Head of caudate nucleus (tissue), 42 donors: ENCODE data around the gene TGM3.

Experiments used
- DNase-seq, 42 donors: peaks; one replicate each; pipeline versions ENCODE4 v3.0.0 to v3.0.0-alpha.2; 2020 to 2021; ENCODE audit warnings: mixed read lengths in 7 of 42
- intact Hi-C: fragments of 100-400 bp; cut with DNase I; formaldehyde crosslinking; loops from one replicate; pipeline ENCODE4 v1.15.0; 2022

The TGM3 gene

DNA sequence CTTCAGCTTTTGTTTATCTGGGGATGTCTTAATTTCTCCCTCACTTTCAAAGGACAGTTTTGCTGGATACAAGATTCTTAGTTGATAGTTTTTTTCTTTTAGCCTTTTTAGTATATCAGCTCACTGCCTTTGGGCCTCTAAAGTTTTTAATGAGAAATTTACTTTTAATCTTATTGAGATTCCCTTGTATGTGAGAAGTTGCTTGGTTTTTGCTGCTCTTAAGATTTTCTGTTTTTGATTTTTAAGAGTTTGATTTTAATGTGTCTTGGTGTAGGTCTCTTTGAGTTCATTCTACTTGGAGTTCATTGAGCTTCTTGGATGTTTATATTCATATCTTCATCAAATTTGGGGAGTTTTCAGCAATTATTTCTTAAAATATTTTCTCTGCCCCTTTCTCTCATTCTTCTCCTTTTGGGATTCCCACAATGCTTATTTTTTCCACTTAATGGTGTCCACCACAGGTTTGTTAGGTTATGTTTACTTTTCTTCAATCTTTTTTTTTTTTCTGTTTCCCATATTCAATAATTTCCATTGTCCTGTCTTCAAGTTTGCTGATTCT lies 65.3 kb downstream of the TGM3 start:
- intact Hi-C loops = no loop called here
- no peak for DNase-seq

DNA sequence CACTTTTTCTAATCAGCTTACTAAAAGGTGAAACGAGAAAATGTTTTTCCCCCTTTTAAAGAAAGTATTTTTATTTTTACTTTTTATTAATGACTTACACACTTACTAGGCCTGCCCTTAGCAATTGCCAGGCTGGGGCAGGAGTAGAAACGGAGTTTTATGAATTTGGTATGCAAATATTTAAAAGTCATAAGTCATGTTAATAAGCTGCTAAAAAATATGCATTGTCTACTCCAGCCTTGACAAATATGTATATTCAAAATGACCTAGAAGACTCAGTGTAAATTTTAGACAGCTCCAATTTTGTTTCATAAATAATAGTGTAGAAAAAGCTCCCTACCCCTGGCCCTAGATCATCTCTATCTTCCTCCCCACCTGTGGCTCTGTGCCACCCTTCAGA lies 67.4 kb downstream of the TGM3 start:
- intact Hi-C loops = no loop called here
- peak in 1 of 42 donors; percentile 1 for DNase-seq

DNA sequence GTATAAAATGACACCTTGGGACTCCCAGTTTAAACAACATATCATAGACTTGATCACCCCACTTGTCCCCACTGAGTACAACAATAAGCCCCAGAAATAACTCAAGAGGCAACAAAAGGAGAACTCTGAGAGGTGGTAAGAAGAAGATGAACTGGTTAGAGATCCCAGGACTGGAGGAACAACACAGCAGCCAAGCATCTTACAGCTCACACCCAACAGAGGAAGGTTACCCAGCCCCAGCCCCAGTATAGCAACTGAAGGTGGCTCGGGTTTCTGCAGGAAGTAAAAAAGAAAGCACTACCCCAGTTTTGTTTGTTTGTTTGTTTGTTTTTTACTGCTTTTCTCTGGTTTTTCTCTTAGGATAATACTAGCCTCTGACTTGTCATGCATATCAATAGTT lies 67.8 kb downstream of the TGM3 start:
- no peak for DNase-seq
- intact Hi-C loops = no loop called here

DNA sequence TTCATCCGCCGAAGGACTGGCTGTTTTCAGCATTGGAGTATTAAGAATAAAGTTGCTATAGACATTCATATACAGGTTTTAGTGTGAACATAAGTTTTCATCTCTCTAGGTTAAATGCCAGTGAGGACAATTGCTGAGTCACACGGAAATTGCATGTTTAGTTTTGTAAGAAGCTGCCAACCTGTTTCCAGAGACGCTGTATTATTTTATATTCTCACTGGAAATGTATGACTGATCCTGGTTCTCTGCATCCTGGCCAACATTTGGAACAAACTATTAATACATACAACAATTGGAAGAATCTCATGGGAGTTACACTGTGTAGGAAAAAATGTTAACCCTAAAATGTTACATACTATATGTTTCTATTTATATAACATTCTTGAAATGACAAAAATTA lies 68.2 kb downstream of the TGM3 start:
- no peak for DNase-seq
- intact Hi-C loops = no loop called here

DNA sequence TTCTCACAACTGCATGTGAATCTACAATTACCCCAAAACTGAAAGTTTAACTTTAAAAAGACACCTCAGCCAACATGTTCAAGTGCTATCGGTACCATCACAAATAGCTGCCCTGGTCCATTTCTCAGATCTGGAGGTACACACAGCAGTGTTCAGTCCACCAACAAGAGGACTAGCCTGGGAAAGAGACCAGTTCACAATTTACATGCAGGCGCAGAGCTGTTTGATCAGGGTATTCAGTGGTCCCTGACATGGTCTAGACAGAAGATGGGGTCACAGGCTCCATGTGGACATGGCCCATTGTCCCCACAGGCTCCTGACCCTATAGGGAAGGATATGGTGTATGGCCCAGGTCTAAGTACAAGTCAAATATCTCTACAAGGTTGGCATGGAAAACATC lies 69.3 kb downstream of the TGM3 start:
- peak in 1 of 42 donors; percentile 7 for DNase-seq
- intact Hi-C loops = no loop called here

DNA sequence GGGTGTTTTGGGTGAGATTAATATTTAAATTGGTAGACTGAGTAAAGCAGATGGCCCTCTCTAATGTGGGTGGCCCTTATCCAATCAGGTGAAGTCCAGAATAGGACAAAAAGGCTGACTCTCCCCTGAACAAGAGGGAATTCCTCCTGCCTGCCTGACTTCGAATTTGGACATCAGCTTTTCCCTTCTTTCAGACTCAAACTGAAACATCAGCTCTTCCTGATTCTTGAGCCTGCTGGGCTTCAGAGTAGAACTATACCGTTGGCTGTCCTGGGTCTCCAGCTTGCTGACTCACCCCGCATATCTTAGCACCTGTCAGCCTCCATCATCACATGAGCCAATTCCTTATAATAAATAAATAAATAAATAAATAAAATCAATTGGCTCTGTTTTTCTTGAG lies 69.9 kb downstream of the TGM3 start:
- peak in 1 of 42 donors; percentile 14 for DNase-seq
- intact Hi-C loops = no loop called here

DNA sequence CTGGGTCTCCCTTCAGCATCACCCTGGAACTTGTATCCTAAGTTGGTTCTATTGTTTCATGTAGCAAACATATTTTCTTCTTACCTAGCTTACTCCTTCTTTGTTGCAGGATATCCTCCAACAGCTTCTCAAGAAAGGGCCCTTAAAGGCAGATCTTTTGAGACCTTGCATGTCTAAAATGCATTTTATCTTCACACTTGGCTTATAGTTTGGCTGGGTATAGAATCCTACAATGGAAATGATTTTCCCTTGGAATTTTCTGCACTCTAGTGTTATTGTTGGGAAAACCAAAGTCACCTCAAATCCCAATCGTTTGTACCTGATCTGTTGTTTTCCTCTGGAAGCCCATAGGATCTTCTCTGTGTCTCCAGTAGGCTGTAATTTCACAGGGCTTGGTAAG lies 72.8 kb downstream of the TGM3 start:
- no peak for DNase-seq
- intact Hi-C loops = no loop called here

DNA sequence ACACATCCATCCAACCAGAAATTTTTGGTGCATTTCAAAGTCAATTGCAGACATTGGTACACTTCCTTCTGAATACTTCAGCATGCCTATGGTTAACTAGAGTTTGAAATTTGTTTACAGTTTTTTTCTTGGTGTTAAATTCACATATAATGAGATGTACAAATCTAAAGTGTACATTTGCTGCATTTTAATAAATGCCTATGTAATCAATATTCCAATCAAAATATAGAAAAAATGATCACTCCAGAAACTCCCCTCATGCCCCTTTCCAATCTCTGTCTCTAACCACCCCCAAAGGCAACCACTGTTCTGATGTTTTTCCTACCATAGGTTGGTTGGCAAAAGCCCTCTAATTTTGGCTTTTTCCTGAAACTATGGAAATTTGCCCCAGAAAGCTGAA lies 77.3 kb downstream of the TGM3 start:
- intact Hi-C loops = no loop called here
- DNase-seq = no peak

DNA sequence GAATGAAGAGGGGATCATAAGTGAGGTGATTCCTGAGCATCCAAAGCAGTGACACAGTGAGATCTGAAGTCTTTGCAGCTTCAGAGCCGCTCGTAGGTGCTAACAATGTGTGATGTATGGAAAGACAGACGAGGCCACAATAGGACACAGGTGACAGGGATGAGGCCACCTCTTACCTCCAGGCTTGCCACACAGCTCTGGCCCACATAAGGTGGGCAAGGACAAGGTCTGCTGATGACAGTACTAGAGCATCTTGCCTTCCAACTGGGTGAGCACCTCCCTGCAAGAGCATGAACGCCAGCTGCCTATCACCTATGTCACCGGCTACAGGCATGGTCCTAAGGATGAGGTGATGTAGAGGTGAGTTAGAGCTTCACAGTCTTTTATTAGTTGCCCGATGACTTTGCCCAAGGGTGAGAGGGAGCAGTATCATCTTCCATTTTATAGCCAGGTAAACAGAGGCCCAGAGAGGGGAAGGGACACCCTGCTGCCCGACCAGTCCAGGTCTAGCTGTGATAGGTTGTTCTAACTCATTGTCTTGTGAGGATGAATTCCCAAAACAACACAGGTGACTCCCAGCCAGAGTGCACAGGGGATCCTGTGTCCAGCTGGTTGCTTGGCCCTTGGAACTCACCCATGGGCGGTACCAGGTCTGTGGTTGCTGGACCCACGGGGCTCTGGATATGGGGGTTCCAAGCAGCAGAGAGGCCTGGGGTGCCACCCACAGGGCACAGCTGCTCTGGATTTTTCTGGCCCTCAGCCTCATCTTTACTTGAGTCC lies 78.7 kb downstream of the TGM3 start:
- intact Hi-C loops = no loop called here
- DNase-seq = no peak

DNA sequence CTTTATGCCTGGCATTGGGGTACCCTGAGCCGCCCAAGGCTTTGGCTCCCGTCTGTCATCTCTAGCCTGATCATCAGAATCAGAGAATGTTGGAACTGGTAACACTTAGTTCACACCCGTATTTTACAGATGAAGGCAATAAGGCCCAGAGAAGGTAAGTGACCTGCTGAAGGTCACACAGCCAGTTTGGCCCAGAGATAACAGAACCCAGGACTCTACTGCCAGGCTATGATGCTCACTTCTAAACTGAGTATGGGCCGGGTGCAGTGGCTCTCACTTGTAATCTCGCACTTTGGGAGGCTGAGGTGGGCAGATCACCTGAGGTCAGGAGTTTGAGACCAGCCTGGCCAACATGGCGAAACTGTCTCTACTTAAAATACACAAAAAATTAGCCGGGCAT lies 83.1 kb downstream of the TGM3 start:
- no peak for DNase-seq
- intact Hi-C loops = no loop called here

DNA sequence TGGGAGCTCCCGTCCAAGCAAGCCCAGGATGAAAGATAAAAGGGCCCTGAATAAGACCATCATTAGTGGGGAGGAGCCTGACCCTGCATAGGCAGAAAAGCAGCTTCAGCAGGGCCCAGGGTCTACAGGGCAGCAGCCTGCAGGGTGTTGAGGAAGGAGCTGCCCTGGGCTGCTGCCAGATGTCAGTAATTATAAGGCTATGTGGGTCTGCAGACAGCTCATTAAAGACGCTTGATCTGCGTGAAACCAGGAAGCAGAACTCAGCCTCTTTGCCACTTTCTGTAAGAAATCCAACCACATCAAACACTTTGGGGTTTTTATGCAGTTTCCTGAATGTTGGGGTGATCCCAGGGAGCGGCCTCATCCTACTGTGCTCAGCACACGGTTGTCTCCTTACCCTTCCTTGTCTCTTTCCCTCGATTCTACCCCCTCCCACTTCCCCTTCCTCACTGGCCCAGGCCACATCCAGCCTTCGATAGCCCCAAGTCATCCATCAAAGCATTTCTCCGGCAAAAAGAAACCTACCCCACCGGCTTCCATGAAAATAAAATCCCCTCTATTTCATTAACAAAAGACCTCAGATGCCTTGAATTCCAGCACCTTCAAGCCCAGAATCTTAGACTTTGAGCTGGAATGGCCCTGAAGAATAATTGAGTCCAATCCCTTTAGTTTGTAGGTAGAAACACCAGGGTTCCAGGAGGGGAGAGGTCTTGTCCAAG lies 83.9 kb downstream of the TGM3 start:
- DNase-seq = no peak
- intact Hi-C loops = no loop called here

DNA sequence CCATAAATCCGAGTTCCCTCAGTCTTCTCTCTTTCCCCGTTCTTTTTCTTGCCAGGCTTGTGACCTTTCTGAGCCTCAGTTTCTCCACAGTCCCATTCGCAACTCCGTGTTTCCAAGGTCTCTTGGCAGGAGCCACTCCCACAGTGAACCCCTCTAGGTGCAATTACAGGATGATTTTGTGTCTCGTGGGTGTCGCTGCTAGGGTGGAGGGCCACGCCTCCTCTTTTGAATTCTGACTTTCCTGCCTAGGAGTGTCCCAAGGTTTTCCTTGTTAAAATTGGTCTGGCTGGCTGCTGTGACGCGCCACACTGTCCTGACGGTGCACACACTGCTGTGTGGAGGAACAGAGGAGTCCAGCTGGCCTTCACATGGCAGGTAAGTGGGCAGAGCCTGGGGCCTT lies 84.8 kb downstream of the TGM3 start, which contains the start of gene TGM6:
TGM6 (plus strand) TSS at position 301 of the 400 bp plus-strand sequence; CDS start at position 369, 68 bp downstream.
- intact Hi-C loops = no loop called here
- DNase-seq = no peak

DNA sequence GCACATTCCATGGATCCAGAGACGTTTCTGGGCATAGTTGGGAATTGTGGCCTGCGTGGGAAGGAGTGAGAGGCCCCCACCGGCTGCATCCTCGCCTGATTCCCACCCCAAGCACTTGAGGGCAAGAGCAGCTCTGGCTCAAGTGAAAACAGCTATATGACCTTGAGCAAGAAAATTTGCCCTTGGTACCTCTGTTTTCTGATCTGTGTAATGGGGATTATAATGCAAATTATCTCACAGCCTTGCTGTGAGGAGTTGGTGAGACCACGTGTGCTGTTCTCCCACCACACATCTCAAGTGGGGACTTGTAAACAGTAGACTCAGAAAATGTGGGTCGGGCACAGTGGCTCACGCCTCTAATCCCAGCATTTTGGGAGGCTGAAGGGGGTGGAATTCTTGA lies 85.5 kb downstream of the TGM3 start:
- no peak for DNase-seq
- intact Hi-C loops = no loop called here

DNA sequence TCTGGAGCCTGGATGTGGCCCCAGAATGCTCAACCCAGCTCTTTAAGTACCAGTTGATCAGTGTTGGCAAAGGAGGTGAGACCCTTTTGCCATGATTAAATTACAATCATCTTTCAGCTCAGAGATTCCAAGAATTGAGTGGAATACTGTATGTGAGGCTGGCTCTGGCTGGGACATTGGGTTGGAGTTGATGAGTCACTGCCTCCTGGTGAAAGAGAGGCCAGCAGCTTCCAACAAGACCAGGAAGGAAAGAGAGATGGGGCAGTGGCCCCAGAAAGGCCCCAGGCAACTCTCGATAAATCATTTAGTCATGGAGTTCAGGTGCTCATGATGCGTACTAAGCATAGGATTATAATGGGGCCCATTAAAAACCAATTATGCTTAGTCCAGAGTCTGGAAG lies 87.0 kb downstream of the TGM3 start:
- intact Hi-C loops = no loop called here
- no peak for DNase-seq

DNA sequence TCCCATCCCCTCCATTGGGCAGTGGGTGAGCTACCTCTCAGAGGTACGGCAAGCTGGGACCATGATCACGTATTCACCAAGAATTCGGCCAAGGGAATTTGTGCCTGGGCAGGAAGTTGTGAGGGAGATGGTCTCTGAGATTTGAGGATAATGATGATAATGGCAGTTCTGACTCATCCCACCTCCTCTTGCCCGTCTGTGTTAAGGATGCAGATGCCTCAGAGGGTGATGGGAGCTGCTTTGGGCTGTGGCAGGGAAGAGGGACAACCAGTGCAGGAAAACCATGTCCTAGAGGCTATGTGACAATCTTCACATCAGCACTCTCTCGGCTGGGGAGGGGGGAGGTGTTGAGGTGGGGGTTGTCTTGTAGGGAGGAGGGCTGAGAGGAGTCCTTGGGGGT lies 89.2 kb downstream of the TGM3 start:
- intact Hi-C loops = no loop called here
- no peak for DNase-seq

DNA sequence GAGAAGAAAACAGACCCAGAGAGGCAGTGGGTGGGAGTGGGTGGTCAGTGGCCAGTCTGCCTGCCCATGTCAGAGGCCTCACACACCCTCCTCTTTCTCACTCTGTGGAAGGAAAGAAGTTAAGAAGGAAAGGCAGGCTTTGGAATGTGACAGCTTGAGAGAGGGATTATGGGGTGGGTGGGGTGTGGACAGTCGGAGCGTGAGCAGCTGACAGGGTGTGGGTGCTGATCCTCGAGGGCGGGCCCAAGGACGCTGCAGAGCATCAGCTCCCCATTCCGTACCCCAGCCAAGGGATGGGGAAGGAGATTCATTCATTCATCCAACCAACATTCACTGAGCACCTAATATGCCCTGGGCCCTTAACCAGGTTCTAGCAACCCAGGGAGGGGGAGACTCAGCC lies 89.7 kb downstream of the TGM3 start:
- no peak for DNase-seq
- intact Hi-C loops = no loop called here

DNA sequence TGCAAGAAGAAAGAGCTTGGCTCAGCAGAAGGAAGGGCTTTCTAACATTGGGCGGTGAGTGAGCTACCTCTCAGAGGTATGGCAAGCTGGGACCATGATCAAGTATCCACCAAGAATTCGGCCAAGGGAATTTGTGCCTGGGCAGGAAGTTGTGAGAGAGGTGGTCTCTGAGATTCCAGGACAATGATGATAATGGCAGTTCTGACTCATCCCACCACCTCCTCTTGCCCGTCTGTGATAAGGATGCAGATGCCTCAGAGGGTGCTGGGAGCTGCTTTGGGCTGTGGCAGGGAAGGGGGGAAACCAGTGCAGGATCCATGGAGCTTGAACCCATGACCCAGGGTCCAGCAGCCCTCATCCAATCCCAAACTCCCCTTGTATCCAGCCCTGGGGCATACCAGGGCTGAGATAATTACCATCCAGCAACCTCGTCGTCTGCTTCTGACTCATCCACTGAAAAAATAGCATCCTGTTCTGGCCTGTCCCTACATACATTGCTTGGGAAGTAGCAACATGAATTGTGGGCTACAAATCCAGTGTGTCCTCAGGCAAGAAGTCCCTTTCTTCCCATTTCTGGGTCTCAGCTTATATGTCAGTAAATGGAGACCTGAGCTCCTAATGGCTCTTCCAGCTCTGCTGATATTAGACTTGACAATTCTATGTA lies 90.8 kb downstream of the TGM3 start:
- DNase-seq = no peak
- intact Hi-C loops = no loop called here

DNA sequence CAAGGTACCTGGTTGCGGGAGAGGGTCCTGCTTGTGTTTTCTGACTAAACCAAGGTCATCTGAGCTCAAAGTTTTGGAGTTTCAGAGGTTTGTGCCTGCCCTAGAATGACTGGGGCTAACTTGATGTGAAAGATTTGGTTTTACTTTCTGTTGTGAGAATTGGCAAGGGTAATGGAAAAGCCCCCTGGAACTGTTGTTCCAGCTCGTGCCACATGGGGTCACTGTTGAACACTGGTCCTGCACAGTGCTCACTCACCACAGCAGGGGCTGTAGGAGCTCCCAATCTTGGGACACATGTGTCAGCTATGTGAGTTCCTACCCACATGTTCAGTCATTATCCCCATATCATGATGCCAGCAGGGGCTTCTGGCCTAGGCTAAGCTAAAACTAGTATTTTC lies 91.4 kb downstream of the TGM3 start:
- DNase-seq = no peak
- intact Hi-C loops = no loop called here

DNA sequence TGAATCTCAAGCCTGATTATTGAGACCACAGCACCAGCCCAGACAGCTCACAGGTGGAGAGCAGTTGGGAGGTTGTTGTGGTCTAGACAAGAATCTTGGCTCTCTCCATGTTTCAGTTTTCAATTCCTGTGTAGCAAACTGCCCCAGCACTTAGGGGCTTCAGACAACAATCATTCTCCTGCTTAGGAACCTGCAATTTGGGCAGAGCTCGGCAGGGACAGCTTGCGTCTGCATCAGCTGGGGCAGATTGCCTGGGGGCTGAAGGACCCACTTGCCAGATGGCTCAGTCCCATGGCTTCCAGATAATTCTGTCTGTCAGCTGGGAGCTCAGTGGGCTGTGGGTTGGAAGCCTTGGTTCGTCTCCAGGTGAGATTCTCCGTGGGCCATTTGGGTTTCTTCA lies 91.8 kb downstream of the TGM3 start:
- intact Hi-C loops = no loop called here
- peak in 1 of 42 donors; percentile 3 for DNase-seq
